ENCODE results near the gene RPN1.
"Not testable (repeated sequence)": the region's sequence is repeated elsewhere in the genome, so short reads cannot be mapped to it uniquely, and the experiment has no call there.

GRCh38 chr3:128675802-128676201 lies 25.2 kb upstream of the RPN1 start:
- TF ChIP-seq CTCF (IDR thresholded peaks at IDR 0.05); EZH2 (IDR thresholded peaks at IDR 0.05; ENCODE audit: borderline replicate concordance, insufficient read depth, low read depth, low read length, poor library complexity, severe bottlenecking): not testable (repeated sequence)

Data from B cell (primary cell).